GM19328 (cell line): ENCODE measurements around the gene PRELID1.

Source experiments
- ATAC-seq: cut with Tn5 transposase; IDR thresholded peaks from one replicate; pipeline ENCODE4 v1.9.1; 2021; ENCODE audit warnings: mild to moderate bottlenecking, moderate library complexity; ENCODE audit not compliant: unreplicated experiment

PRELID1 gene

GRCh38 chr5:177355868-177356168, 52.2 kb downstream of the PRELID1 start:
- no peak for ATAC-seq
